H1 (cell line): ENCODE measurements around the gene AQP7. TPM values are rescaled to one million over a fixed set of nuclear protein-coding genes. Genes with fewer than 3 reads are reported as not detected.

Source experiments
- CTCF ChIA-PET: fragments of 300-600 bp; sonication (Branson Sonifier 250); formaldehyde crosslinking; loops from one replicate; lab custom pipeline; 2021; ENCODE audit not compliant: partially characterized antibody; lab: Charles Lee
- POLR2A ChIA-PET: fragments of 300-600 bp; sonication (Branson Sonifier 250); formaldehyde crosslinking; loops from one replicate; lab custom pipeline; 2021; ENCODE audit warnings: inconsistent platforms; ENCODE audit not compliant: partially characterized antibody; lab: Charles Lee
- DNase-seq, 2 experiments: peaks; one replicate each; pipeline versions ENCODE4 v3.0.0 to v3.0.0-alpha.2; 2010 to 2022; ENCODE audit warnings: low spot score in 2 of 2, low read depth in 1 of 2, mixed read lengths in 1 of 2
- FAIRE-seq: peaks from 2 replicates; lab custom pipeline; 2011; peaks lifted over from hg19 to GRCh38; lab: Jason Lieb, UNC
- H2AFZ ChIP-seq: 2 replicates; pipeline ENCODE4 v1.8.1; 2012; ENCODE audit warnings: low read length, inconsistent platforms
- H2AK5ac ChIP-seq: 2 replicates; pipeline ENCODE4 v1.6.1; 2013; ENCODE audit warnings: low read depth, low read length
- H2BK120ac ChIP-seq: replicated peaks from 2 replicates; pipeline ENCODE3; 2013; ENCODE audit warnings: low read depth, low read length, inconsistent platforms
- H2BK12ac ChIP-seq: 2 replicates; pipeline ENCODE4 v1.6.1; 2013; ENCODE audit warnings: low read depth, low read length
- H2BK15ac ChIP-seq: 2 replicates; pipeline ENCODE4 v1.6.1; 2013; ENCODE audit warnings: low read length
- H2BK20ac ChIP-seq: 2 replicates; pipeline ENCODE4 v1.6.1; 2013; ENCODE audit warnings: low read length
- H2BK5ac ChIP-seq: 2 replicates; pipeline ENCODE4 v1.6.1; 2013; ENCODE audit warnings: low read depth, low read length
- H3K14ac ChIP-seq: 2 replicates; pipeline ENCODE4 v1.6.1; 2013; ENCODE audit warnings: inconsistent platforms; ENCODE audit not compliant: insufficient read length
- H3K18ac ChIP-seq: 2 replicates; pipeline ENCODE4 v1.6.1; 2013; ENCODE audit warnings: low read length; ENCODE audit errors: extremely low read depth
- H3K23ac ChIP-seq: 2 replicates; pipeline ENCODE4 v1.6.1; 2013; ENCODE audit warnings: inconsistent platforms; ENCODE audit not compliant: insufficient read length
- H3K23me2 ChIP-seq: 2 replicates; pipeline ENCODE4 v1.6.1; 2013; ENCODE audit warnings: low read depth, low read length
- H3K27ac ChIP-seq: 2 replicates; pipeline ENCODE4 v1.6.1; 2011; ENCODE audit warnings: low read depth, low read length, inconsistent platforms
- H3K27me3 ChIP-seq, 4 experiments: replicated peaks in 1 of 4; 1 replicate in 1 of 4; 2 replicates in 3 of 4; pipeline versions ENCODE4 v1.6.1 to v1.8.1; 2011 to 2013; ENCODE audit warnings: low read length in 3 of 4, mild to moderate bottlenecking in 3 of 4, inconsistent platforms in 2 of 4, mixed read lengths in 2 of 4, moderate library complexity in 1 of 4; ENCODE audit not compliant: control insufficient read depth in 3 of 4, insufficient read depth in 3 of 4; ENCODE audit errors: extremely low read depth in 1 of 4
- H3K36me3 ChIP-seq, 4 experiments: 2 replicates each; pipeline versions ENCODE4 v1.6.1 to v1.8.1; 2011 to 2013; ENCODE audit warnings: mild to moderate bottlenecking in 4 of 4, low read length in 3 of 4, moderate library complexity in 2 of 4, control low read depth in 1 of 4, inconsistent platforms in 1 of 4; ENCODE audit not compliant: insufficient read depth in 4 of 4, control insufficient read depth in 2 of 4
- H3K4ac ChIP-seq: replicated peaks from 2 replicates; pipeline ENCODE3; 2013; ENCODE audit warnings: low read length, low read depth, mixed read lengths, inconsistent platforms; ENCODE audit not compliant: insufficient read length
- H3K4me1 ChIP-seq, 4 experiments: replicated peaks in 1 of 4; 1 replicate in 1 of 4; 2 replicates in 3 of 4; pipeline versions ENCODE4 v1.6.1 to v1.8.1; 2011 to 2013; ENCODE audit warnings: low read length in 3 of 4, inconsistent platforms in 2 of 4, mixed read lengths in 1 of 4; ENCODE audit not compliant: insufficient read depth in 4 of 4, control insufficient read depth in 3 of 4
- H3K4me2 ChIP-seq, 2 experiments: 2 replicates each; pipeline versions ENCODE4 v1.6.1 to v1.8.1; 2011 to 2013; ENCODE audit warnings: low read depth in 2 of 2, low read length in 2 of 2, control low read depth in 1 of 2, inconsistent platforms in 1 of 2, mild to moderate bottlenecking in 1 of 2; ENCODE audit not compliant: insufficient read depth in 1 of 2
- H3K4me3 ChIP-seq, 4 experiments: fragments of 200-600, 300-600 bp in 1 of 4; sonication (generic), shearing (Covaris generic), sonication (Bioruptor Twin) in 1 of 4; 2 replicates each; pipeline versions ENCODE4 v1.5.1 to v1.8.1; 2011 to 2016; ENCODE audit warnings: low read length in 4 of 4, low read depth in 3 of 4, control low read depth in 2 of 4, inconsistent platforms in 2 of 4, mild to moderate bottlenecking in 2 of 4, mixed read lengths in 1 of 4, moderate library complexity in 1 of 4; ENCODE audit not compliant: insufficient read depth in 2 of 4; ENCODE audit errors: extremely low read depth in 1 of 4
- H3K56ac ChIP-seq: replicated peaks from 2 replicates; pipeline ENCODE3; 2013; ENCODE audit warnings: low read depth, mild to moderate bottlenecking, mixed read lengths, low read length, inconsistent platforms; ENCODE audit not compliant: insufficient read length
- H3K79me1 ChIP-seq: 2 replicates; pipeline ENCODE4 v1.6.1; 2013; ENCODE audit warnings: low read depth, low read length, control low read depth
- H3K79me2 ChIP-seq, 2 experiments: 2 replicates each; pipeline versions ENCODE4 v1.6.1 to v1.8.1; 2012 to 2013; ENCODE audit warnings: low read length in 2 of 2, mild to moderate bottlenecking in 2 of 2, inconsistent platforms in 1 of 2; ENCODE audit not compliant: insufficient read depth in 2 of 2, control insufficient read depth in 1 of 2
- H3K9ac ChIP-seq, 4 experiments: replicated peaks in 1 of 4; 1 replicate in 1 of 4; 2 replicates in 3 of 4; pipeline versions ENCODE4 v1.6.1 to v1.8.1; 2011 to 2013; ENCODE audit warnings: low read depth in 3 of 4, low read length in 3 of 4, control low read depth in 2 of 4, mild to moderate bottlenecking in 2 of 4, moderate library complexity in 2 of 4, inconsistent platforms in 1 of 4; ENCODE audit errors: extremely low read depth in 1 of 4
- H3K9me3 ChIP-seq, 2 experiments: 2 replicates each; pipeline versions ENCODE4 v1.6.1 to v1.8.1; 2012 to 2013; ENCODE audit warnings: mild to moderate bottlenecking in 2 of 2, moderate library complexity in 2 of 2, control low read depth in 1 of 2, inconsistent platforms in 1 of 2, low read depth in 1 of 2, low read length in 1 of 2, mixed read lengths in 1 of 2; ENCODE audit not compliant: insufficient read depth in 2 of 2
- H4K20me1 ChIP-seq, 2 experiments: replicated peaks in 1 of 2; 2 replicates each; pipeline versions ENCODE3 to v1.8.1; 2011 to 2013; ENCODE audit warnings: inconsistent platforms in 2 of 2, low read length in 2 of 2, mild to moderate bottlenecking in 1 of 2; ENCODE audit not compliant: insufficient read depth in 2 of 2, control insufficient read depth in 1 of 2
- H4K5ac ChIP-seq: 2 replicates; pipeline ENCODE4 v1.6.1; 2013; ENCODE audit warnings: low read length, low read depth, mixed read lengths, inconsistent platforms; ENCODE audit not compliant: insufficient read length
- H4K8ac ChIP-seq: 2 replicates; pipeline ENCODE4 v1.8.0; 2013; ENCODE audit warnings: mild to moderate bottlenecking, moderate library complexity, low read length, inconsistent platforms; ENCODE audit not compliant: insufficient read depth; ENCODE audit errors: extremely low read depth
- H4K91ac ChIP-seq: replicated peaks from 2 replicates; pipeline ENCODE3; 2013; ENCODE audit warnings: low read length, mixed read lengths, inconsistent platforms; ENCODE audit not compliant: insufficient read length
- CBX5 ChIP-seq: fragments of 300-800, 300-1000 bp; sonication (generic); IDR thresholded peaks from 2 replicates; pipeline ENCODE4 v1.7.1; 2016; ENCODE audit warnings: antibody characterized with exemption, low read length, low read depth
- HDAC2 ChIP-seq, 2 experiments: fragments of 300-600 bp in 1 of 2; sonication (generic) in 1 of 2; IDR thresholded peaks; 2 replicates each; pipeline ENCODE4 v1.6.1; 2011 to 2012; ENCODE audit warnings: low read depth in 2 of 2, low read length in 2 of 2, mild to moderate bottlenecking in 2 of 2, moderate library complexity in 2 of 2, borderline replicate concordance in 1 of 2, inconsistent platforms in 1 of 2
- KDM4A ChIP-seq: IDR thresholded peaks from one replicate; pipeline ENCODE4 v1.7.1; 2012; ENCODE audit warnings: low read depth, mild to moderate bottlenecking, moderate library complexity, low read length, inconsistent platforms; ENCODE audit not compliant: severe bottlenecking
- SAP30 ChIP-seq: fragments of 300-600 bp; sonication (generic); IDR thresholded peaks from 2 replicates; pipeline ENCODE4 v1.7.1; 2012; ENCODE audit warnings: low read length, moderate library complexity, mild to moderate bottlenecking, inconsistent platforms; ENCODE audit not compliant: insufficient read depth, insufficient replicate concordance
- SIX5 ChIP-seq: IDR thresholded peaks from 2 replicates; pipeline ENCODE4 v1.6.1; 2011; ENCODE audit warnings: mild to moderate bottlenecking, low read depth, low read length
- YY1 ChIP-seq: IDR thresholded peaks from 2 replicates; pipeline ENCODE4 v1.6.1; 2011; ENCODE audit warnings: low read depth, mild to moderate bottlenecking, low read length
- ZNF274 ChIP-seq: IDR thresholded peaks from 2 replicates; pipeline ENCODE4 v1.7.0; 2012; ENCODE audit warnings: low read length, borderline replicate concordance; ENCODE audit errors: extremely low read depth
- WGBS, 2 experiments: shearing (Covaris generic) in 1 of 2; methylation state at CpG; one replicate each; pipeline versions ENCODE4 v1.1.6 to v1.1.7; 2013 to 2015; ENCODE audit warnings: low lambda C conversion rate in 2 of 2, mixed read lengths in 2 of 2, inconsistent platforms in 1 of 2, low coverage in 1 of 2, missing lambda C conversion rate in 1 of 2; ENCODE audit not compliant: insufficient replicate concordance in 2 of 2, insufficient coverage in 1 of 2, insufficient read length in 1 of 2; ENCODE audit errors: extremely low coverage in 1 of 2, missing lambda C conversion rate in 1 of 2; 5-methylcytosine and 5-hydroxymethylcytosine counted together
- polyA plus RNA-seq, 7 experiments: library from polyadenylated mRNA; depleted of rRNA in 3 of 7; stranded (reverse) in 5 of 7; unstranded in 2 of 7; fragments of >200 nt in 5 of 7; fragments of 200-250 nt in 2 of 7; gene quantifications; 1 replicate in 5 of 7; 2 replicates in 1 of 7; 4 replicates in 1 of 7; pipeline versions ENCODE4 v1.2.1 to v1.2.3, GENCODE V29; 2011 to 2013; ENCODE audit warnings: missing spikeins in 2 of 7, mixed read lengths in 2 of 7
- total RNA-seq: library from RNA; stranded (reverse); fragmentation: NEBNext Ultra II Directional; extraction: Animal tissue kit (Norgen Biotek cat#: 25700); gene quantifications from 2 replicates; pipeline ENCODE4 v1.2.1, GENCODE V29; 2021
- TF ChIP-seq, protein P1 (sequence below): IDR thresholded peaks from 2 replicates; pipeline ENCODE4 v1.6.1; 2012; ENCODE audit warnings: inconsistent platforms
- TF ChIP-seq, protein P2 (sequence below): IDR thresholded peaks from 2 replicates; pipeline ENCODE4 v1.6.1; 2012; ENCODE audit warnings: low read length, inconsistent platforms

Gene AQP7
- total and polyA plus RNA-seq, 2 of the 8 experiments (the other 6 are each of a cell fraction or from before 2014, with no cell fraction given), result not detected

DNA sequence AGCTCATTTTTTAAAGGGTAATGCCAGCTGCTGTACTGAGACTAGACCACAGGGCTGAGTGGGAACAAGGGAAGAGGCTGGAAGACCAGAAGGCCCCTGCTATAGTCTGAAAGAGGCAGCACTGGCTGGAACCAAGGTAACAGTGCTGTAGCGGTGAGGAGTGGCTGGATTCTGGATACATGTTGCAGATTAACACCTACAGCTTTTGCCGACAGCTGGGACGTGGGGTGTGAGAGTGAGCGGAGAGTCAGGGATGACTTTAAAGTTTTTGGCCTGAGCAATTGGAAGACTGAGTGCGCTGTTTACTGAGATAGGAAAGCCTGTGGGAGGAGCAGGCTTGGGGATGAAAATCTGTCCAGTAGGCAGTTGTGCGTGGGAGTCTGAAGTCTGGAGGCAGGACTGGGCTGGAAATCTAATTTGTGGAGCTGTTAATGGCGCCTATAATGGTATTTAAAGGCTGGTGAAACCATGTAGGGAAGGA, 26.5 kb downstream of the AQP7 start:
- Histone ChIP-seq H3K9me3 (no peaks in the 10 kb centered on the region), H3K9ac (no peak overlapping the region), H3K27me3 (no peaks in the 10 kb centered on the region; a peak in 1 of 7 replicates), H4K20me1 (no peaks in the 10 kb centered on the region), H3K23ac (no peak overlapping the region), H3K79me2 (no peaks in the 10 kb centered on the region), H2BK20ac (peak overlapping the region; percentile 80; the same call in 1 of the 2 replicates), H4K5ac (no peak overlapping the region), H2AK5ac (no peak overlapping the region), H2BK120ac (no peak overlapping the region), H4K91ac (peak overlapping the region; percentile 41), H2BK15ac (0 out of 2 replicates have a peak overlapping the region, but pooled peaks have one; percentile 88), H2BK12ac (peak overlapping the region; percentile 90; the same call in 1 of the 2 replicates), H3K79me1 (no peaks in the 10 kb centered on the region; the same call in 1 of the 2 replicates), H3K18ac (no peak overlapping the region), H3K4me2 (peak overlapping the region in 1 of 2 experiments; percentile 45; a peak in 1 of 4 replicates), H2BK5ac (peak overlapping the region; percentile 92; the same call in 1 of the 2 replicates), H3K27ac (no peak overlapping the region), H3K4ac (no peak overlapping the region), H4K8ac (no peak overlapping the region), H3K23me2 (no peaks in the 10 kb centered on the region), H3K56ac (no peak overlapping the region), H2AFZ (peak overlapping the region; percentile 28; the same call in 1 of the 2 replicates), H3K36me3 (peaks cover 0 to 5% (median under 1%) of the 10 kb centered on the region in 4 experiments; a peak in 3 of 8 replicates), H3K14ac (no peak overlapping the region), H3K4me3 (no peak overlapping the region), H3K4me1 (peaks cover 0 to 3% (median under 1%) of the 10 kb centered on the region in 4 experiments; a peak in 4 of 7 replicates)
- TF ChIP-seq SIX5 (no peak), CBX5 (no peak), ZNF274 (no peak), HDAC2 (IDR thresholded peaks at IDR 0.05; ENCODE audit: borderline replicate concordance in 1 of 2, low read depth in 2 of 2, low read length in 2 of 2) (no peak), KDM4A (no peak), YY1 (no peak), SAP30 (no peak)
- TF ChIP-seq, protein P1, sequence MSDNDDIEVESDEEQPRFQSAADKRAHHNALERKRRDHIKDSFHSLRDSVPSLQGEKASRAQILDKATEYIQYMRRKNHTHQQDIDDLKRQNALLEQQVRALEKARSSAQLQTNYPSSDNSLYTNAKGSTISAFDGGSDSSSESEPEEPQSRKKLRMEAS, result no peak
- TF ChIP-seq, protein P2, sequence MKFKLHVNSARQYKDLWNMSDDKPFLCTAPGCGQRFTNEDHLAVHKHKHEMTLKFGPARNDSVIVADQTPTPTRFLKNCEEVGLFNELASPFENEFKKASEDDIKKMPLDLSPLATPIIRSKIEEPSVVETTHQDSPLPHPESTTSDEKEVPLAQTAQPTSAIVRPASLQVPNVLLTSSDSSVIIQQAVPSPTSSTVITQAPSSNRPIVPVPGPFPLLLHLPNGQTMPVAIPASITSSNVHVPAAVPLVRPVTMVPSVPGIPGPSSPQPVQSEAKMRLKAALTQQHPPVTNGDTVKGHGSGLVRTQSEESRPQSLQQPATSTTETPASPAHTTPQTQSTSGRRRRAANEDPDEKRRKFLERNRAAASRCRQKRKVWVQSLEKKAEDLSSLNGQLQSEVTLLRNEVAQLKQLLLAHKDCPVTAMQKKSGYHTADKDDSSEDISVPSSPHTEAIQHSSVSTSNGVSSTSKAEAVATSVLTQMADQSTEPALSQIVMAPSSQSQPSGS, result no peak
- DNase-seq, result no peak
- ChIA-PET POLR2A (interaction anchor here (0.9 to 1.5 kb wide), 6 partner anchors 14 to 98 kb away, joined by 3 to 6 read pairs (median 4); partner anchors contain the start of gene NOL6), CTCF (interaction anchor here (0.7 to 11.2 kb wide), 22 partner anchors 11 to 150 kb away, joined by 3 to 154 read pairs (median 20); partner anchors contain the start of genes AQP3, AQP7, NFX1 and NOL6)
- FAIRE-seq, result no peak
- WGBS, 2 experiments, result 92% methylated on average over 7 of the region's 7 CpGs; no CpG with 5 or more reads in 1 of the 2 experiments
